SKM-1 (cell line): ENCODE data around the gene VSIR.
A peak's percentile ranks its signal among the peaks of the same experiment; 100 is the strongest.

Experiments used
- DNase-seq: peaks from one replicate; lab custom pipeline; 2025; ENCODE audit not compliant: unreplicated experiment; lab: John Stamatoyannopoulos, UW

Gene VSIR

DNA sequence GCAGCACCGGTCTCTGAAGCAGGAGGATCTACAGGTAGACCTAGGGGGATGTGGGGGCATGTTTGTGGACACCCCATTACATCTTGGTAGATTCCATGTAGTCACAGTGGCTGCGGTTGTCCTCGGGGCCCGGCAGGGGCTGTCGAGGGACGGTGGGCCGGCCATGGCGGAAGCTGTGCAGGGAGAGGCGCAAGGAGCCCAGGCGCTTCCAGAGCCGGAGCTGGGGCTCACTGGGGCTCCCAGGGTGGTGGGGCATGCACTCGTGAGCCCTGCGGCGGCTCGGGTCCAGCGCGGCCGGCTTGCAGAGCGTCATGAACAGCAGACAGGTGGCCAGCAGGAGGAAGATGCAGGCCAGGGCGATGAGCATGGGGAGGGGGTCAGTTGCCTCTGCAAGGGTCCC lies 57.5 kb downstream of the VSIR start:
- no peak for DNase-seq

DNA sequence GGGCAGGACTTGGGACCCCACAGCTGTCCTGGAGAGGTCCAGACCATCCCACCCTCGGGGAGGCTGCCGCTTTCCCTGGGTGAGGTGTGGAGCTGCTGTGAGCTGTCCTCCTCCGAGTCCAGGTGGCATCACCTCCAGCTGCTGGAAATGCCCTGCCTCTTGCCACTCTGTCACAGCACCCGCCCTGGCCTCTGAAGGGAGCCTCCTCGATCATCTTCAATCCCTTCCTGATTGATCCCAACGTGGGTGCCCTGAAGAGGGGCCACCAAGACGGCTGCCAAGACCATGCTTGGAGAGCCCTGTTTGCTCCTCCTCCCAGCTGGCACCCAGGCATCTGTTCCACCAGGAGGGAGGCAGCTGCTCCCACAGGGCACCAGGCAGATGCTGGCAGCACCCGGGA lies 58.3 kb downstream of the VSIR start:
- DNase-seq: no peak

DNA sequence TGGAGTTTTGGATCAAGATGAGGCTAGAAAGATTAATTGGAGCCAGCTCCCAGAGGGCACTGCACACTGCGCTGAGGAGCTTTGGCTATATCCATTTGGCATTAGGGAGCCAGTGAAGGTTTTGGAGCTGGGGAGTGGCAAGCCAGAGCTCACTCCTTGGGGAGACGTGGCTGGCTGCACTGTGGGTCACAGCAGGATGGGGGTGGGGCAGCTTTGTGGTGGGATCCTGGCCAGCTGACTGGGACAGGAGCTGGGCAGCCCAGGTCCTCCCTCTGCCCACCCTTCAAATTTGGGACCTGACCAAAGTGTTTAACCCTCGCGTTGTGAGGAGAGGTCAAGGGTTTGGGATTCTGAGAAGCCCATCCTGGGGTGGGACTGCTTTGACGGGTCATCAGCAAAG lies 58.7 kb downstream of the VSIR start:
- no peak for DNase-seq

DNA sequence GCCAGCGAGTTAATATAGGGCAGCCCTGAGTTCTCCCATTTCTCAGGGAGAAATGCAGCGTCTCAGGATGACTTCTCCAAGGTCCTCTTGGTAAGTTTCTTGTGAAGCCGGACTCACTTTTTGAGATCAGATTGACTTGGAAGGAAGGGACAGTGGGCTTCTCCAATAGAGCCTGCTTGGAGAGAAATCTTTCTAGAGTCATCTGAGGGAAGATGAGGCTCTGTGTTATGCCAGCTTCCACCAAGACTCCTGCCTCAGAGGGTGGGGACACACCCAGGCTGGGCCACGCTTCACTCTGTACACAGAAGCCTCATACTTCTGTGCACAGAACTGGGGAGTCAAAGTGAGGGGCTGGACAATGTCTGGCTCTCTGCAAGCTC lies 59.3 kb downstream of the VSIR start:
- DNase-seq: no peak

DNA sequence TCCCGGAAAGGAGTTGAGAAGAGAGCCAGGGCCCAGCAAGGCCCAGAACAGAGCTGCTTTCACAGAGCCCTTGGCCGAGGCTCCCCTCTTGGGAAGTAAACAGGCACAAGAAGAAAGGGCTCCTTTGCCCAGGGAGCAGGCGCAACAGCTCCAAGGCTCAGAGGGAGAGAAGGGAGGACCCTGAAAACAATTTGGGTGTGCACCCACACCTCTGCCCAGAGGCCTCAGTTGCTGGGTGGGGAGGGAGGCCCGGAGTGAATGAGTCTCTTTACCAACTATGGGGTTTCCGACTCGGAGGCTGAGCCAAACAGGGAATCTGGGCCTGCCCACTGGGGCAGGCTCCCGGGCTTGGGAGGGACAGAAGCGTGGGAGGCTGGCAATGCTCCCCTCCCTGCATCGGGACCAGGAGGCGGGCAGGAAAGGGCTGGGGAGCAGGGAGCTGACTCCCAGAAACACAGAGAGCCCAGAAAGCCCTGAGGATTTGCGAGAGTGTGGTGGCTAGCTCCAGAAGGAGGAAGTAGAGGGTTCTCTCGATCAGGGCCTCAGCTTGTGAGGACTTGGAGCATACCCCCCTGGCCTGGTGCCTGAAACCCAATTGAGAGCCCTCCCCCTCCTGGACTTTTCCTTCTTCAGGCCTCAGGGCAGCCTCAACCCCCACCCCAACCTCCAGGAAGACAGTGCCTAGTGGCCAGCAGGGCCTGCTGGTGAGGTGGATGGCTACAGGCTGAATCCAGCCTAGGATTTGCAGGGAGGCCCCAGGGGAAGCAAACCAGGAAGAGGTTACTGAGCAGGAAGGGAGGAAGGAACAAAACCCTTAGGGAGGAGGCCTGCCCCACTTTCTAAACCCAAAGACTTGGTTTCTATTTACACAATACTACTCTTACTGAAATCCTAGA lies 59.9 kb downstream of the VSIR start:
- DNase-seq: peak; percentile 87

DNA sequence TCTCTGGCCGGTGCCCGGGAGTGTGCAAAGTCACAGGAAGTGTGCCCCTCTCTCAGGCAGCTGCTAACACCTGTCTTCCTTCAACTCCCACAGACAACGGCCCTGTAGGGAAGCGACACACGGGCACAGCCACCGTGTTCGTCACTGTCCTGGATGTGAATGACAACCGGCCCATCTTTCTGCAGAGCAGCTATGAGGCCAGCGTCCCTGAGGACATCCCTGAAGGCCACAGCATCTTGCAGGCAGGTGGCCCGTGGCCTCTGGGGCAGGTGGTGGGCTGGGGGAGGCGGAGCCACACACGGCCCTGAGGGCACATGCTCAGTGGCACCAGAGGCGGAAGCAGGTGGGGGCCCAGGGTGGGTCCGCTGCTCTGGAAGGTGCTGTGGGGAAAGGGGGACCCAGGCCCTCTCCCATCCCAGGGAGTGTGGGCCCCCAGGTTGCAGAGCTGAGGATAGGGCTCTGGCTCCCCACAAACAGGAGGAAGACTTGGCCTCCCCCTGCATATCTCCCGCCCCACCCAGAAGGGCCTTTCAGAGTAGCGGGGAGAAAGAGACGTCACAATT lies 60.7 kb downstream of the VSIR start:
- no peak for DNase-seq

- DNase-seq: no peak
Measured at GRCh38 chr10:71712170-71712569, 61.1 kb downstream of the VSIR start.

- DNase-seq: no peak
Measured at GRCh38 chr10:71711052-71711623, 62.2 kb downstream of the VSIR start.

DNA sequence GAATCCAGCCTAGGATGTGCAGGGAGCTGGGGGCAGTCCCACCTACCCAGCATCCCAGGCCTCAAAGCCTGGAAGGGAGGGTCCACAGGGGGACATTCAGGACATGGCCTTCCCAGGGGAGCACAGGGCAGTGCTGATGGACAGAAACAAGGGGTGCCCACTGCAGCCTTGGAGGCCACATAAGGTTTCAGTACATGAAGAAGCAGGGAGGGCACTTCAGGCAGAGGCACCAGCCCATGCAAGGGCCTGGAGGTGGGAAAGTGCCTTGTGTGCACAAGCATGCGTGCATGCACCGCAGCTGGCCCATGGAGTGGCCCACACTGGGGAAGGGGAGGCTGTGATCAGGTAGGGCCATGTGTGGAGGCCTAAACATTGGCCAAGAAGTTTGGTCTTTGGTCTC lies 62.8 kb downstream of the VSIR start:
- no peak for DNase-seq

- DNase-seq: no peak
Measured at GRCh38 chr10:71708897-71709882, 64.1 kb downstream of the VSIR start.

DNA sequence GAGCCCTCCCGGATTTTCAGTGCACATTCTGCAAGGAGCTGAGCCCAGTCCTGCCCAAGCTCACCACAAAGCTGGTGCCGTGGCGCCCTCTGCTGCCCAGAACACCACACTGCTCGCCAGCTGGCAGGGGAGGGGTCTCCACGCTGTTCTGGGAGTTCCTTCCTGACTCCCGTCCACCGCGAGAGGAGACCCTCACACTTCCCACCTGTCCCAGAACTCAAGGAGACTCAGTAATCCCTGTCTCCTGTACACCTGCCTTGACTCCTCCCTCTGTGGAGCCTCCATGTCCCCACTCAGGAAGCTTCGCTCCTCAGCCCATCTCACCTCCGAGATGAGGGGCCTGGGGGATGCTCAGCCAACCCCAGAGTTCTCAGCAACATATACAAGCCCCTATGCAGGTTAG lies 65.0 kb downstream of the VSIR start:
- peak; percentile 36 for DNase-seq

GRCh38 chr10:71707240-71707789 lies 66.0 kb downstream of the VSIR start:
- no peak for DNase-seq

- DNase-seq: no peak
Measured at GRCh38 chr10:71706216-71707121, 66.9 kb downstream of the VSIR start.

- DNase-seq: no peak
Measured at GRCh38 chr10:71705582-71705981, 67.7 kb downstream of the VSIR start.

DNA sequence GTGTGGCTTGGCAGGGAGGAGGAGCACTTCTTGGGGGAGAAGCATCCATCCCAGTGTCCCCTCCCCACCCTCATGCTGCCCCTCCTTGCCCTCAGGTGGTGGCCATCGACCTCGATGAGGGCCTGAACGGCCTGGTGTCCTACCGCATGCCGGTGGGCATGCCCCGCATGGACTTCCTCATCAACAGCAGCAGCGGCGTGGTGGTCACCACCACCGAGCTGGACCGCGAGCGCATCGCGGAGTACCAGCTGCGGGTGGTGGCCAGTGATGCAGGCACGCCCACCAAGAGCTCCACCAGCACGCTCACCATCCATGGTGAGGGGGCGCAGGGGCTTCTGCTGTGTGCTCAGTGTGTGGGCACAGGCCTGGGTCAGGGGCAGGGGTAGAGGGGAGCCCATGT lies 68.5 kb downstream of the VSIR start:
- no peak for DNase-seq

DNA sequence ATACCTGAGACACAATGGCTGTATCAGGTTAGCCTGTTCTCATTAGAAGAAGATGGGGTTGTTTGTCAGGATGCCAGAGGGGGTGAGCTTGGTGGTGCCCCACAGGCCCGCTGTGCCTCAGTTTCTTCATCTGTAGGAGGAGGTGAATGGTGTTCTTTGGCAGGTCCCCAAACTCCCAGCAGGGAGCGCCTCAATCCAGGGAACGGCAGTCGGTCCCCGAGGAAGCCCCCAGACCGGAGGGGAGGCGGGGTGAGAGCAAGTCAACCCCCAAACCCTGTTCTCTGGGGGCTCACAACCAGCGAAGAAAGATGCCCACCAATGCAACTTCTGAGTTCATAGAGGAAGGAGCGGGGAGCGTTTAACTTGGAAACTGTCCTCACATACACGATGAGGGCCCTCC lies 69.7 kb downstream of the VSIR start:
- no peak for DNase-seq

DNA sequence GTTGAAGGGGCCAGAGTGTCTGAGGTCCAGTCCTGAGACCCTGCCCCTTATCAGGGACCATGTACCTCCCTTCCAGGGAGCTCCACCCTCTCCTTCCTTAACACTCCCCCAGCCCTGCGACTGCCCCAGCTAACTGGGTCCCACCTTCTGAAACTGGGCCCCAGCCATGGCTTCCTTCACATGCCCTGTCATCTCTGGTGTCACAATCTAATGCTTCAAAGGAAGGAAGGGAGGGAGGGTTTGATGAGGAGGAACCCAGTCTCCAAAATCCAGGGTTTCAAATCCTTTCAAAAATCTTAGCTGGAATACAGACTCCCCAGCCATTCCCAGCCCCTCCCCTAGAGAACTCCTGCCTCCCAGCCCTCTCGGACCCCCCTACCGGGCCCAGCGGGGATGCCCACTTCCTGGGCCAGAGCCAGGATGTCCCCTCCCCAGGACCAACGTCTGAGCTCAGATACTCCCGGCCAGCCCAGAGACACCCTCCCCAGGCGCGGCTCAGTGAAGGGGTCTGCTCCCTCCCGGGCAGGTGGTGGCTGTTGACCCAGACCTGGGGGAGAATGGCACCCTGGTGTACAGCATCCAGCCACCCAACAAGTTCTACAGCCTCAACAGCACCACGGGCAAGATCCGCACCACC lies 71.7 kb downstream of the VSIR start:
- DNase-seq: peak; percentile 8

DNA sequence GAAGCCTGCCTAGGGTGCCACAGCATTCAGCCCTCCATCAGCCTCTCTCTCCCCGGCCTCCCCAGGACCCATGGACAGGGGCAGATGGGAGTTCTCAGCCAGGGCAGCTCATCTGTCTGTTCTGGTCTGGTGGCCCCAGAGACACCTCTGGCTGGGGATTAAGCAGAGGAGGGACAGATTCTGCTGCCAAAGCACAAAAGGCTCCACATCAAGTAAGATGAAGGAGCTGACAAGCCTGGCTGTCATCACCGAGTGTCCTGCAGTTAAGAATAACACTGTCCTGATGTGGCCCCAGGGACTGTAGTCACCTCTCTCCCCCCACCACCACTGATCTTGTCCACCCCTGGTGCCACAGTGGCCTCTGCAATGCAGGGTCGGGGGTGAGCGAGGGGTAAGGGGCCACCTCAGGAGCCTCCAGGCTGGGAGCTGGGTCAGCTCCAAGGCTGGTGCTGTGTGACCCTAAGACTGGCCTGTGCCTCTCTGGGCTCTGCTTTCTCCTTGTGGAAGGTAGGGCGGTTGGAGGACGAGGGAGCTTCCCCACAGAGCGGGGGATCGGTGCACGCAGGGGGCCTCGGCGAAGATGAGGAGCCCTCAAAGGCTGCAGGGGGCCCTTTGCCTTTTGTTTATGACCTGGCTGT lies 72.5 kb downstream of the VSIR start:
- no peak for DNase-seq

- no peak for DNase-seq
Measured at GRCh38 chr10:71698737-71699136, 74.6 kb downstream of the VSIR start.
